NCI-H2227 (cell line): Measurements from ENCODE around the gene LPO.

Source experiments
- DNase-seq: peaks from one replicate; lab custom pipeline; 2025; ENCODE audit not compliant: unreplicated experiment; lab: John Stamatoyannopoulos, UW

LPO gene

DNA sequence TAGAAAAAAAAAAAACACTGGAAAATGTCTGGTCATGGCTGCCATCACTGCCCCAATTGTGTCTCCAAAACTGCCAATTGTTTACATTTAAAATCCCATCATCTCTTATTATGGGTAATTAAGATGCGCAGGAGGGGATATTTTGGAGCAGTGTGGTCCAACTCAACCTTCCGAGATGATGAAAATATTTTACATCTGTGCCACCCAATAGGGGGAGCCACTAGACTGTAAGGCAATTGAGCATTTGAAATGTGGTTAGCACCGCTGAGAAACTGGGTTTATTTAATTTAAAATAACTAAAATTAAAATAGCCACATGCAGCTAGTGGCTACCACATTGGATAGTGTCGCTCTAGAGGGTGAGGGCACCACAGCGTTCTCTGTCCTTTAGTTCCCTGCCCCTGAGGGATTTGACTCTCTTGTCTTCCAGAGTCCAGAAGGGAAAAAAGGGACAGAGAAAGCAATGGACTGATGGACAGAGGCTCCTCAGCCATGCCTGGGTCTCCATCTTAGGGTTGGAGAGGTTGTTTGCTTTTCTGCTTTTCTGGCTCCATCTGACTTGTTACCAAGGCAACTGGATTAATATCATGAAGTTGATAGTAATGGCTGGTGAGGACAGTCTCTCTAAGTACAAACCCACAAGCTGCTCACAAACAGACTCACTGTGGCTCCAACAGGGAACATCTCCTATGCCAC, 38.9 kb downstream of the LPO start:
- no peak for DNase-seq

GRCh38 chr17:58277802-58278595, 39.6 kb downstream of the LPO start:
- no peak for DNase-seq

DNA sequence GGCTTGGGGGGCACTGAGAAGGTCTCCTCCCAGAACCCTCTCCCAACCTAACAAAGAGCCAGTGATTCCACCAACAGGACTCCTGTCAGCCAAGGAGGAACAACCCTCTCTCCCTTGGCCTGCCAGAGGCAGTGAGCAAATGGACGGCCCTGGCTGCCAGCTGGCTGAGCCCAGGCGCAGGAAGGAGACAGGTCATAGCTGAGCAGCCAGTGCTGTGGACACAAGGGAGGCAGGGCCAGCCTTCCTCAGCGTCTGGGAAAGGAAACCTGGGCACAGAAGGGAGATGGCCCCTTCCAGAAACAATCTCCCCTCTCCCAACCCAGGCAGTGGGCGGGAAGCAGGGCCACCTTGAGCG, 40.3 kb downstream of the LPO start:
- DNase-seq: no peak

GRCh38 chr17:58279016-58279711, 40.8 kb downstream of the LPO start:
- DNase-seq: no peak

DNA sequence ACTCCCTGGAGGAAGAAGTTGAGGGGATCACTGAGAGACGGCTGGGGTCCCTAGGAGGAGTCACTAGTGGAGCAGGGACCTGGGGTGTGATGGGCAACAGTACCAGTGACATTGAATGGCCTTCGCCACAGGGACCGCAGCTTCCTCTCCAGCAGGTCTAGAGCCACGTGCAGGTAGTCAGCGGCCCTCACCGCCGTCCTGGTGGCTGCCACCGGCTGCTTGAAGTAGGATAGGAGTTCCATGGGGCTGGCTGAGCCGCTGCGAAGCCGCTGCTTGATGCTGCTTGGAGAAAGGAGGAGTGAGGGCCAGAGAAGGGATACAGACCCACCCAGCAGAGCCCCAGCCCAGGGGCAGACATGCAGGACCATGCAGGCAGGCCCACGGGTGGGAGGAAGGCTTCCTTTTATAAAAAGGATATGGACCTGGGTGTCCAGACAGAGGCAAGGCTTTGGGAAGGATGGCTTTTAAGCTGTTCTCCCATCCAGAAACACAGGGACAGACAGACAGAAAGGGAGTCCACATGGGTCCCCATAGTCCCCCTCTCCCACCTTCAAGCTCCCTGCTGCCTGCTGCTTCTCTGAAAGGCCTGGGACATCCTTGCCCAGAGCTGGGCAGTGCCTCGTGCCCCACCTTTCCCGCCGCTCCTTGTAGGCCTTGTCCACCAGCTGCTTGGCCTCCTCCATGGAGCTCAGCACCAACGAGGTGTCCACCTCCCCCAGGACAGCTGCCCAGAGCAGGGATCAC, 41.5 kb downstream of the LPO start:
- no peak for DNase-seq

- no peak for DNase-seq
Observed at GRCh38 chr17:58280480-58281217, 42.3 kb downstream of the LPO start, which contains the start of gene MPO. Gene MPO (minus strand): TSS chr17:58280935. CDS start chr17:58280758, 177 bp downstream.

DNA sequence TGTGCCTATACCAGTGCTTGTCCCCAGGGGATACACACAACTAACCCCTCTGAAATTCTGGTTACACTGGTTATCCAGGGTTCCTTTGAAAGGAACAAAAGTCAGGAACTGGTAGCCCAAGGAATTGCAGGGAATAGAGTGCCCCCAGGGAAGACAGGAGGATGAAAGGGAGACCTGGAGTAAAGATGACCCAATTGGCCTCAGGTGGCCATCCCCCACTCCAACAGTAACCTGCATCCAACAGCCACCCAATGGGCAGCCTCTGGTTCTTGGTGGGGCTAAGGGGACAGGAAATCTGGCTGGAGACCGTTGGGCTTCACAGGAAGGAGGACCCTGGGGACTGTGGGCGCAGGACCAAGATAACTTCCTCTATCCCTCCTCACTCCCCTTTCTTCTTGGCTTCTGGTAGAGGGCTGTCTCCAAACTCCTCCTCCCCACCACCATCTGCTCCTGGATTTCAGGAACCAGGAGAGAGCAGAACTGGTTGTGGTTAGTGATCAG, 43.2 kb downstream of the LPO start:
- no peak for DNase-seq

DNA sequence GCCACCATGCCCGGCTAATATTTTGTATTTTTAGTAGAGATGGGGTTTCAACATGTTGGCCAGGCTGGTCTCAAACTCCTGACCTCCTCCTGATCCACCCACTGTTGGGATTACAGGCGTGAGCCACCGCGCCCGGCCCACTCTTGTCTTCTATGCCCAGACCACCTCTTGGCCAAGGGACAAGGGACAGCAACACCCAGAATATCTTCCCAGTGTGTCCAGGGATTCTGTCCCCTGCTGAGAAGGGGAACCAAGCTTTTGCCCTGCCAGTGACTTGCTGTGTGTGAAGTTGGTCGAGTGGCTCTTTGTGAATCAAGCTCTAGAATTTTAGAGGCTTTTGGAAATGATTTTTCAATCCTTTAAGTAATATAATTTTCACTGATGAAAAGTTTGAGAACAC, 44.1 kb downstream of the LPO start:
- DNase-seq: no peak

- no peak for DNase-seq
Observed at GRCh38 chr17:58283674-58284612, 45.6 kb downstream of the LPO start.

DNA sequence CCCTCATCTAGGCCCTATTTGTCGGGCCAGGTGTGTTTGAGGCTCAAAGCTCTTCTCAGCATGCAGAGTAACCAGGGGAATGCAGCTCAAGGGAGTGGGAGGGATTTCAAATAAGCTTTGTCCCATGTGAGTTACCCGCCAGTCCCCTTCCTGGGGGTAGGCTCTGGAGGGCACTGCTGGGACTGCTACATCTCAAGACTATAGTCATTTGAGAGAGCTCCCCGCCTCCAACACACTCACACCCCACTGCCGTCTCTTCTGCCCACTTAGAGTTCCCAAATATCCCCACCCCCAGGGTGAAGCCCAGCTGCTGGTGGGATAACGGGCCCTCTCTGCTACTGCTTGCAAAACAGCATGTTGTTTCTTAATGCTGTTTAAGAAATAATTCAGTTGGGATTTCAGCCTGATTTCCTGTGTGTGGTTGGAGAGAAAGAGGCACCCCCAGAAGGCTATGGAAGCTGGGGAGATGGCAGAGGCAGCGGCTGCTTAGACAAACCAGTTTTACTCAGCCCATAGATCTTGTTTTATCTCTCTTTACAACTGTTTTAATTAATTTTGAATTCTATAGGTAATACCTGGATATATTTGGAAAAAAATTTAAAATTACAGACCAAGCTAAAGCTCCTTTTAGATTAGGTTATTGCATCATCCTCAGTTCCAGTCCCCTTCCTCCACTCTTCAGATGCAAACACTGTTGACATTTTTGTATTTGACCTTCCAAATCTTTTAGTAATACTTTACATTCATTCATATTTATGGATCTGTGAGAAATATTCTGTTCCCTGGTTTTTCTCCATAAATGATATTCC, 46.4 kb downstream of the LPO start:
- no peak for DNase-seq

GRCh38 chr17:58285422-58285810, 47.0 kb downstream of the LPO start:
- DNase-seq: no peak

DNA sequence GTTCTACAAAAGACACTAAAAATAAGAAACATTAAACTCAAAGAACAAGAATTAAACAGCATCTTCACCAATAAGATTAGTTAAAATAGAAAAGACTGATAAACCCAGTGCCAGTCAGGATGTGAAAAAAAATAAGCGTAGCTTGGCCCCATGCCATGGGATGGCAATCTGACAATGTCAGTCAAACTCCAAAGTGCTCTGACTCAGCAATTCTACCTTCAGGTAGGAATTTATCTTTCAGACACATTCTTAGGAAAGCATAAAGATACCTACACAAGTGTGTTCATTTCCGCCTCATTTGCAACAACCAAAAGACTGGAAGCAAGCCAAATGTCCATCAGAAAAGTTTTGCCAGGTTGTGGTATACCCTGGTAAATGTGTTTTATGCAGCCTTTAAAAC, 51.5 kb downstream of the LPO start:
- DNase-seq: no peak

DNA sequence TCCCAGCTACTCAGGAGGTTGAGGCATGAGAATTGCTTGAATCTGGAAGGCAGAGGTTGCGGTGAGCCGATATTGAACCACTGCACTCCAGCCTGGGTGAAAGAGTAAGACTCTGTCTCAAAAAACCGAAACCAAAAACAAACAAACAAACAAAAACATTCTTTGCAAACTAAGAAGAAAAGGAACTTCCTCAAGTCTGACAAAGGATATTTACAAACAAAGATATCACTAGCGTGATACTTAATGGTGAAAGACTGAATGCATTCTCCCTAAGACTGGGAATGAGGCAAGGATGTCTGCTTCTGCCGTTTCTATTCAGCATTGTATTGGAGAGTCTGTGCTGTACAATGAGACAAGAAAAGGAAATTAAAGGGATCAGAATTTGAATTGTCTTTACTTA, 52.9 kb downstream of the LPO start:
- no peak for DNase-seq

DNA sequence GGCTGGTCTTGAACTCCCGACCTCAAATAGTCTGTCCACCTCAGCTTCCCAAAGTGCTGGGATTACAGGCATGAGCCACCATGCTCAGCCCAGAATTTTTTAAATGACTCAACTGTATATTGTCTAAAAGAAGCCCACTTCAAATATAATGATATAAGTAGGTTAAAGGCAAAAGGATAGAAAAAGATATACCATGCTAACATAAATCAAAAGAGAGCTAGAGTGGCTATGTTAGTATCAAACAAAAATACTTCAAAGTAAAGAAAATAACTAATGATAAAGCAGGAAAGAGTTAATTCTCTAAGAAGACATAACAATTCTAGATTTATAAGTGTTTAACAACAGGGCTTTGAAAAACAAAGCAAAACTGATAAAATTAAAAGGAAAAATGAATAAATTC, 55.6 kb downstream of the LPO start:
- no peak for DNase-seq

DNA sequence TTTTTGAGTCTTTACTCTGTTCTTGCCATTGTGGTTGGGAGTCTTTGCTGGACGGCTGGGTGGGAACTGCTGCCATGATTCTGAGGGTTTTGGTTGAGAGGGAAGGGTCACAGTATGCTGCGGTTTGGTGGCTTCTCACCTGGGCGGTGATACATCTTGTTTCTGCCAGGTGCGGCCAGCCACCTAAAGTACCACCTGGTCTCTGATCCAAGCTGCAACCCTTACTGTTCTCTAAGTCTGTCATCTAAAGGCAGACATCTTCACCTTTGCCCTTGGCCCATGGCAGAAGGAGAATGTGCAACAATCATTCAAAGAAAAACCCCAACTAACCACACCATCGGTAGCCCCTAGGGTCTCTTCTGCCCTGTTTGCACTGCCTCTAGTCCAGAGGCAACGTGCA, 62.0 kb downstream of the LPO start:
- DNase-seq: no peak

DNA sequence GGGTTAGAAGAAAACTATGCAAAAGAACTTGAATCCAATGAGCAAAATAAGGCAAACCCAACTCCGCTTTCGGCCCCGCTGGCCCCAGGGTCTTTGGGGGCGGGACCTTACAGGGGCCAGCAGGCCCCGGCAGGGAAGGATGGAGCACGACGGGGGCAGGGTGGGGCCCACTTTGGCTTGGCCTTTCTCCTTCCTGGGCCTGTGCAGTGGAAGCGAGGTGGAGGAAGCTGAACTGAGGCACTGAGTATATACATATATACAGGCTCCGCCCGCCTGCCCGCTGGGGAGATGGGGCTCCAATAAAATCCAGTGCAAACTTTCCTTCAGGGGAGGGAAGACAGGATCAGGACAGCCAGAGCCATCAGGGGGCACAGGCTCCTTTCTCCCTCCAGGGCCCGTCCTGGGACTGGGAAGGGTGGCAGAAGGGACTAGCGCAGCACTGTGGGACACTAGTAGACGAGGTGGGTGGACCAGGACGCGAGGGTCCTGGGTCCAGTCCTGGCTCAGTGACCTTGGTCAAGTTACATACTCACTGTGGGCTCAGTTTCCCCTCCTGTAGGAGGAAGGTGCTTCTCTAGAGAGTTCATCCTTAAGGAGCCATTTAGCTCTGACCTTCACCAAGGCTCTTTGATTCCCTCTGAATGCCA, 63.2 kb downstream of the LPO start:
- DNase-seq: no peak

GRCh38 chr17:58302171-58302918, 64.0 kb downstream of the LPO start:
- no peak for DNase-seq
